Left lung (tissue), 10 donors: Measurements from ENCODE around the gene LRIG1. TPM values are rescaled to one million over a fixed set of nuclear protein-coding genes. Genes with fewer than 3 reads are reported as not detected.

Experiments used
- ATAC-seq: fragments of 200-7000 bp; cut with Tn5 transposase; one replicate; pipeline ENCODE4 v1.9.1; 2020; ENCODE audit warnings: moderate library complexity
- DNase-seq, 4 donors: peaks; one replicate each; pipeline ENCODE4 v3.0.0-alpha.2; 2013 to 2020
- H3K27ac ChIP-seq, 2 donors: fragments of 200-600 bp; sonication (generic) in 1 of 2; one replicate each; pipeline versions ENCODE4 v1.5.0 to v1.8.0; 2020 to 2021
- H3K27me3 ChIP-seq, 2 donors: fragments of 200-600 bp; sonication (generic) in 1 of 2; one replicate each; pipeline versions ENCODE4 v1.5.0 to v1.8.0; 2020 to 2021
- H3K36me3 ChIP-seq, 2 donors: fragments of 200-600 bp; sonication (generic) in 1 of 2; one replicate each; pipeline versions ENCODE4 v1.5.0 to v1.8.0; 2020 to 2021
- H3K4me1 ChIP-seq, 2 donors: fragments of 200-600 bp; one replicate each; pipeline ENCODE4 v1.8.0; 2021
- H3K4me3 ChIP-seq, 2 donors: fragments of 200-600 bp; sonication (generic) in 1 of 2; one replicate each; pipeline versions ENCODE4 v1.5.0 to v1.8.0; 2020 to 2021; ENCODE audit warnings: mild to moderate bottlenecking in 1 of 2
- H3K9me3 ChIP-seq, 2 donors: fragments of 200-600 bp; sonication (generic) in 1 of 2; one replicate each; pipeline versions ENCODE4 v1.5.0 to v1.8.0; 2020 to 2021
- CTCF ChIP-seq, 2 donors: fragments of 200-600 bp; sonication (generic) in 1 of 2; IDR thresholded peaks; one replicate each; pipeline versions ENCODE4 v1.5.0 to v1.8.0; 2021; ENCODE audit warnings: antibody characterized with exemption in 2 of 2
- intact Hi-C, 2 donors: fragments of 100-400 bp; cut with DNase I; formaldehyde crosslinking; loops; one replicate each; pipeline versions ENCODE4 v1.11.2 to v1.14.2; 2022
- polyA plus RNA-seq, 6 donors: library from polyadenylated mRNA; unstranded; fragments of 120-200 nt; gene quantifications; one replicate each; pipeline ENCODE4 v1.2.1, GENCODE V29; 2013; ENCODE audit not compliant: insufficient read length in 6 of 6
- total RNA-seq, 2 donors: library from RNA; stranded (reverse); fragmentation: NEBNext Ultra II Directional; extraction: Animal tissue kit (Norgen Biotek cat#: 25700); gene quantifications; one replicate each; pipeline ENCODE4 v1.2.1, GENCODE V29; 2021
- donor health status: DM: no; HTN: yes; CAD: no.
- donor health status: DM: no; HTN: no; CAD: no.

Gene LRIG1
- total and polyA plus RNA-seq, 8 donors: 32.6 to 42.7 (median 35.7) TPM

GRCh38 chr3:66437341-66437929 is 63.4 kb downstream of the LRIG1 start:
- Histone ChIP-seq H3K4me1 (peaks cover 15 to 38% of the 10 kb centered on the region in 2 donors), H3K36me3 (no peaks in the 10 kb centered on the region), H3K27ac (no peak overlapping the region), H3K4me3 (no peak overlapping the region), H3K9me3 (no peaks in the 10 kb centered on the region), H3K27me3 (no peaks in the 10 kb centered on the region)
- ATAC-seq: no peak
- no peak for TF ChIP-seq CTCF (IDR thresholded peaks at IDR 0.05)
- no peak for DNase-seq
- intact Hi-C loops: no loop called here

GRCh38 chr3:66435989-66436388 is 64.8 kb downstream of the LRIG1 start:
- H3K4me3 ChIP-seq: no peak overlapping the region
- DNase-seq: no peak
- peaks cover 3 to 24% of the 10 kb centered on the region in 2 donors for H3K4me1 ChIP-seq
- no peaks in the 10 kb centered on the region for H3K9me3 ChIP-seq
- no peak for ATAC-seq
- no peaks in the 10 kb centered on the region for H3K27me3 ChIP-seq
- no peaks in the 10 kb centered on the region for H3K36me3 ChIP-seq
- no peak overlapping the region for H3K27ac ChIP-seq
- intact Hi-C loops: no loop called here
- no peak for TF ChIP-seq CTCF (IDR thresholded peaks at IDR 0.05)

GRCh38 chr3:66434726-66435125 is 66.1 kb downstream of the LRIG1 start:
- DNase-seq (no peak), ATAC-seq (no peak)
- intact Hi-C loops: no loop called here
- no peaks in the 10 kb centered on the region for H3K27me3 ChIP-seq
- no peak overlapping the region for H3K4me3 ChIP-seq
- TF ChIP-seq CTCF (IDR thresholded peaks at IDR 0.05): no peak
- H3K36me3 ChIP-seq: no peaks in the 10 kb centered on the region
- H3K4me1 ChIP-seq: peaks cover 0 to 13% of the 10 kb centered on the region in 2 donors
- H3K9me3 ChIP-seq: no peaks in the 10 kb centered on the region
- H3K27ac ChIP-seq: no peak overlapping the region

- DNase-seq (no peak), ATAC-seq (no peak)
- Histone ChIP-seq H3K27me3 (no peaks in the 10 kb centered on the region), H3K4me1 (peaks cover 2 to 19% of the 10 kb centered on the region in 2 donors), H3K27ac (no peak overlapping the region), H3K9me3 (no peaks in the 10 kb centered on the region), H3K36me3 (no peaks in the 10 kb centered on the region), H3K4me3 (no peak overlapping the region)
- intact Hi-C loops: no loop called here
- TF ChIP-seq CTCF (IDR thresholded peaks at IDR 0.05): no peak
Observed at GRCh38 chr3:66433522-66433782, 67.4 kb downstream of the LRIG1 start.

- no peaks in the 10 kb centered on the region for H3K9me3 ChIP-seq
- H3K4me3 ChIP-seq: no peak overlapping the region
- peaks cover 4 to 24% of the 10 kb centered on the region in 2 donors for H3K4me1 ChIP-seq
- intact Hi-C loops: no loop called here
- TF ChIP-seq CTCF (IDR thresholded peaks at IDR 0.05): no peak
- H3K27me3 ChIP-seq: no peaks in the 10 kb centered on the region
- no peaks in the 10 kb centered on the region for H3K36me3 ChIP-seq
- DNase-seq: no peak
- no peak overlapping the region for H3K27ac ChIP-seq
- no peak for ATAC-seq
Observed at GRCh38 chr3:66432767-66433521, 67.9 kb downstream of the LRIG1 start.
